GM12878 (cell line): ENCODE results near the gene MITF. TPM values are rescaled to one million over a fixed set of nuclear protein-coding genes. Genes with fewer than 3 reads are reported as not detected.

Experiments
- ATAC-seq: fragments of 200-7000 bp; cut with Tn5 transposase; 3 replicates; pipeline ENCODE4 v1.9.1; 2020; ENCODE audit warnings: mild to moderate bottlenecking, moderate library complexity
- BruUV-seq: library from RNA; stranded (reverse); fragments of 400-500 nt; replicated peaks from 2 replicates; lab custom pipeline; 2021; lab: Mats Ljungman, UMichigan
- CTCF ChIA-PET: fragments of 300-600 bp; sonication (Branson Sonifier 250); formaldehyde crosslinking; extraction: SDS; loops from one replicate; lab custom pipeline; 2021; ENCODE audit warnings: inconsistent platforms; lab: Yijun Ruan, JAX
- POLR2A ChIA-PET: fragments of 350-600 bp; formaldehyde crosslinking; extraction: SDS; loops from one replicate; lab custom pipeline; 2021; ENCODE audit warnings: inconsistent platforms; lab: Charles Lee
- RAD21 ChIA-PET: fragments of 300-600 bp; sonication (Branson Sonifier 250); formaldehyde crosslinking; loops from one replicate; lab custom pipeline; 2023; ENCODE audit warnings: antibody characterized with exemption; ENCODE audit not compliant: unreplicated experiment; lab: Charles Lee
- SMC1A ChIA-PET: fragments of 300-600 bp; sonication (Branson Sonifier 250); formaldehyde crosslinking; loops from one replicate; lab custom pipeline; 2023; ENCODE audit not compliant: unreplicated experiment, uncharacterized antibody; lab: Charles Lee
- DNase-seq: peaks from one replicate; pipeline ENCODE4 v3.0.0-alpha.2; 2011; ENCODE audit warnings: low read depth, low spot score
- FAIRE-seq: peaks from 3 replicates; lab custom pipeline; 2011; peaks lifted over from hg19 to GRCh38; lab: Jason Lieb, UNC
- H2AFZ ChIP-seq: 2 replicates; pipeline ENCODE4 v1.6.0; 2011; ENCODE audit warnings: low read depth, low read length, control low read depth; ENCODE audit not compliant: control insufficient read depth
- H3K27ac ChIP-seq: 2 replicates; pipeline ENCODE4 v1.5.1; 2011; ENCODE audit warnings: control low read depth; ENCODE audit not compliant: control insufficient read depth, insufficient read depth
- H3K27me3 ChIP-seq, 2 experiments: replicated peaks in 1 of 2; 2 replicates each; pipeline versions ENCODE4 v1.6.0 to v1.6.1; 2011; ENCODE audit warnings: low read length in 1 of 2; ENCODE audit not compliant: control insufficient read depth in 2 of 2, insufficient read depth in 2 of 2
- H3K36me3 ChIP-seq, 2 experiments: 2 replicates each; pipeline ENCODE4 v1.5.1; 2011; ENCODE audit warnings: low read length in 1 of 2; ENCODE audit not compliant: control insufficient read depth in 2 of 2, insufficient read depth in 2 of 2
- H3K4me1 ChIP-seq: 2 replicates; pipeline ENCODE4 v1.6.1; 2011; ENCODE audit warnings: mild to moderate bottlenecking, low read length, moderate library complexity, mixed read lengths; ENCODE audit not compliant: control insufficient read depth, insufficient read depth
- H3K4me2 ChIP-seq: 2 replicates; pipeline ENCODE4 v1.6.0; 2011; ENCODE audit warnings: control low read depth; ENCODE audit not compliant: control insufficient read depth, insufficient read depth
- H3K4me3 ChIP-seq: fragments of 200-600 bp; sonication (generic); 2 replicates; pipeline ENCODE4 v1.5.1; 2016
- H3K79me2 ChIP-seq: 2 replicates; pipeline ENCODE4 v1.6.0; 2011; ENCODE audit warnings: low read length; ENCODE audit not compliant: control insufficient read depth, insufficient read depth
- H3K9ac ChIP-seq: 2 replicates; pipeline ENCODE4 v1.8.0; 2011; ENCODE audit warnings: low read length, control low read depth, mixed read lengths; ENCODE audit not compliant: control insufficient read depth, insufficient read depth
- H3K9me3 ChIP-seq: replicated peaks from 3 replicates; pipeline ENCODE4 v1.5.1; 2011; ENCODE audit warnings: mild to moderate bottlenecking, low read length; ENCODE audit not compliant: control insufficient read depth, insufficient read depth
- H4K20me1 ChIP-seq: 2 replicates; pipeline ENCODE4 v1.6.0; 2011; ENCODE audit not compliant: control insufficient read depth, insufficient read depth
- CBFB ChIP-seq: IDR thresholded peaks from 2 replicates; pipeline ENCODE4 v1.6.1; 2016; ENCODE audit warnings: antibody characterized with exemption, low read depth
- CREM ChIP-seq: IDR thresholded peaks from 2 replicates; pipeline ENCODE4 v1.6.1; 2014; ENCODE audit warnings: antibody characterized with exemption, low read depth
- E4F1 ChIP-seq: fragments of 450-650 bp; IDR thresholded peaks from 2 replicates; pipeline ENCODE4 v1.6.1; 2018; ENCODE audit warnings: borderline replicate concordance, mild to moderate bottlenecking; ENCODE audit not compliant: partially characterized antibody
- ELK1 ChIP-seq: IDR thresholded peaks from 2 replicates; pipeline ENCODE4 v1.6.1; 2012; ENCODE audit warnings: low read depth, low read length, improper control_type of control experiment
- GABPA ChIP-seq: IDR thresholded peaks from 2 replicates; pipeline ENCODE4 v1.6.1; 2014; ENCODE audit warnings: antibody characterized with exemption, low read depth, mild to moderate bottlenecking, inconsistent platforms
- IKZF1 ChIP-seq: fragments of 450-650 bp; conservative IDR thresholded peaks from 2 replicates; pipeline ENCODE4 v1.6.1; 2017; ENCODE audit warnings: antibody characterized with exemption, mild to moderate bottlenecking
- IKZF2 ChIP-seq, 2 experiments: fragments of 450-650 bp; IDR thresholded peaks; 2 replicates each; pipeline ENCODE4 v1.6.1; 2017; ENCODE audit warnings: mild to moderate bottlenecking in 2 of 2, moderate library complexity in 2 of 2
- NR2C1 ChIP-seq: fragments of 450-650 bp; IDR thresholded peaks from 2 replicates; pipeline ENCODE4 v1.6.1; 2017; ENCODE audit warnings: antibody characterized with exemption, mild to moderate bottlenecking, moderate library complexity
- RBBP5 ChIP-seq: fragments of 200-600 bp; sonication (generic); conservative IDR thresholded peaks from 2 replicates; pipeline ENCODE4 v1.6.1; 2016
- SMAD1 ChIP-seq: fragments of 450-650 bp; IDR thresholded peaks from 2 replicates; pipeline ENCODE4 v1.6.1; 2018; ENCODE audit warnings: mild to moderate bottlenecking, low read depth; ENCODE audit not compliant: partially characterized antibody
- SMAD5 ChIP-seq: IDR thresholded peaks from 2 replicates; pipeline ENCODE4 v1.6.1; 2016; ENCODE audit warnings: antibody characterized with exemption, low read depth
- SUPT20H ChIP-seq: IDR thresholded peaks from 2 replicates; pipeline ENCODE4 v1.6.1; 2011; ENCODE audit warnings: low read depth, mild to moderate bottlenecking, low read length, moderate library complexity, borderline replicate concordance; ENCODE audit not compliant: control insufficient read depth
- TAF1 ChIP-seq: IDR thresholded peaks from 2 replicates; pipeline ENCODE4 v1.6.1; 2011; ENCODE audit warnings: mild to moderate bottlenecking, low read depth, low read length, borderline replicate concordance
- TBL1XR1 ChIP-seq: IDR thresholded peaks from 2 replicates; pipeline ENCODE4 v1.6.1; 2012; ENCODE audit warnings: low read depth, low read length, improper control_type of control experiment
- TCF3 ChIP-seq: IDR thresholded peaks from 2 replicates; pipeline ENCODE4 v1.6.1; 2012; ENCODE audit warnings: low read depth, mild to moderate bottlenecking, low read length, borderline replicate concordance; ENCODE audit not compliant: insufficient read depth
- ZBTB33 ChIP-seq: fragments of 450-650 bp; IDR thresholded peaks from 2 replicates; pipeline ENCODE4 v1.6.1; 2017; ENCODE audit warnings: mild to moderate bottlenecking
- ZNF24 ChIP-seq: fragments of 450-650 bp; IDR thresholded peaks from 2 replicates; pipeline ENCODE4 v1.6.1; 2017; ENCODE audit warnings: antibody characterized with exemption, mild to moderate bottlenecking
- ZNF622 ChIP-seq: fragments of 450-650 bp; IDR thresholded peaks from 2 replicates; pipeline ENCODE4 v1.6.1; 2017; ENCODE audit warnings: mild to moderate bottlenecking, inconsistent platforms
- ZSCAN29 ChIP-seq: fragments of 450-650 bp; IDR thresholded peaks from 2 replicates; pipeline ENCODE4 v1.6.1; 2017; ENCODE audit warnings: mild to moderate bottlenecking, moderate library complexity
- WGBS: methylation state at CpG from one replicate; pipeline ENCODE4 v1.1.6; 2016; ENCODE audit warnings: low lambda C conversion rate; ENCODE audit not compliant: insufficient replicate concordance, insufficient coverage; ENCODE audit errors: missing lambda C conversion rate; 5-methylcytosine and 5-hydroxymethylcytosine counted together
- in situ Hi-C: fragments of 300-500 bp; cut with MboI; formaldehyde crosslinking; loops from 9 replicates; pipeline ENCODE4 v1.14.3; 2018; ENCODE audit warnings: mixed read lengths
- intact Hi-C: fragments of 100-400 bp; cut with micrococcal nuclease; formaldehyde crosslinking; loops from one replicate; pipeline ENCODE4 v1.14.2; 2022; ENCODE audit not compliant: unreplicated experiment
- polyA plus RNA-seq, 11 experiments: library from polyadenylated mRNA; depleted of rRNA in 4 of 11; unstranded in 6 of 11; stranded (reverse) in 5 of 11; fragments of >200 nt; fragmentation: Nextera tagmentation in 4 of 11; fragmentation: Illumina TruSeq in 1 of 11; extraction: Ambion mirVana in 4 of 11; extraction: Trizol in 1 of 11; gene quantifications; 1 replicate in 1 of 11; 2 replicates in 10 of 11; pipeline versions ENCODE4 v1.2.1 to v1.2.3, GENCODE V29; 2011 to 2016; ENCODE audit warnings: inconsistent platforms in 2 of 11, missing spikeins in 2 of 11, low read depth in 1 of 11
- total RNA-seq, 4 experiments: library from RNA; depleted of rRNA in 3 of 4; stranded (reverse); fragments of >200 nt in 3 of 4; fragmentation: Illumina TruSeq in 1 of 4; extraction: Trizol in 1 of 4; gene quantifications; 2 replicates each; pipeline versions ENCODE4 v1.2.1 to v1.2.3, GENCODE V29; 2013 to 2021

MITF gene
- total and polyA plus RNA-seq, 10 of the 15 experiments (the other 5 are each of a cell fraction or from before 2014, with no cell fraction given): under 0.01 to 0.90 (median 0.06) TPM; not detected in 3

- TF ChIP-seq GABPA: no peak
- no peak for TF ChIP-seq CREM
- TF ChIP-seq SMAD5: no peak
- no peak for TF ChIP-seq TAF1
- no peak for TF ChIP-seq SMAD1
- no peak for TF ChIP-seq CBFB
- no peak for TF ChIP-seq ZNF24
- TF ChIP-seq ZSCAN29: no peak
- TF ChIP-seq E4F1: no peak
- TF ChIP-seq TCF3: no peak
- no peak for TF ChIP-seq SUPT20H
These were observed 81.9 kb downstream of the MITF start (continued) for GRCh38 chr3:69821133-69821532.

GRCh38 chr3:69823743-69824142 is 84.5 kb downstream of the MITF start:
- FAIRE-seq: no peak
- no TSS peak for BruUV-seq

More at GRCh38 chr3:69823743-69824142, 84.5 kb downstream of the MITF start:
- no peaks in the 10 kb centered on the region for H4K20me1 ChIP-seq
- H3K36me3 ChIP-seq: no peaks in the 10 kb centered on the region
- no peak overlapping the region for H3K9ac ChIP-seq
- 0% methylated on average over 1 of the region's 1 CpG for WGBS
- no peak overlapping the region for H3K27ac ChIP-seq
- in situ Hi-C loops (no loop called here), intact Hi-C loops (no loop called here)
- no peaks in the 10 kb centered on the region for H3K9me3 ChIP-seq
- H2AFZ ChIP-seq: no peak overlapping the region
- ATAC-seq: no peak
- ChIA-PET CTCF (no interaction called here), RAD21 (no interaction called here), POLR2A (no interaction called here), SMC1A (no interaction called here)
- H3K79me2 ChIP-seq: no peaks in the 10 kb centered on the region
- H3K4me1 ChIP-seq: no peaks in the 10 kb centered on the region
- H3K27me3 ChIP-seq: no peaks in the 10 kb centered on the region
- TF ChIP-seq IKZF1 (no peak), RBBP5 (no peak), NR2C1 (no peak), IKZF2 (IDR thresholded peaks at IDR 0.05) (no peak), ZBTB33 (no peak), ZNF622 (no peak), TBL1XR1 (no peak), ELK1 (no peak)
- DNase-seq: no peak
- no peak overlapping the region for H3K4me2 ChIP-seq
- H3K4me3 ChIP-seq: no peak overlapping the region
